CD4-positive, alpha-beta T cell treated with Interleukin-12 subunit alpha and Interleukin-12 subunit beta, for 1 hour (primary cell): ENCODE results near the gene SPATA2L.
"Not testable (repeated sequence)": the region's sequence is repeated elsewhere in the genome, so short reads cannot be mapped to it uniquely, and the experiment has no call there.

Experiments
- DNase-seq: peaks from one replicate; pipeline ENCODE4 v3.0.0-alpha.2; 2020

SPATA2L gene

DNA sequence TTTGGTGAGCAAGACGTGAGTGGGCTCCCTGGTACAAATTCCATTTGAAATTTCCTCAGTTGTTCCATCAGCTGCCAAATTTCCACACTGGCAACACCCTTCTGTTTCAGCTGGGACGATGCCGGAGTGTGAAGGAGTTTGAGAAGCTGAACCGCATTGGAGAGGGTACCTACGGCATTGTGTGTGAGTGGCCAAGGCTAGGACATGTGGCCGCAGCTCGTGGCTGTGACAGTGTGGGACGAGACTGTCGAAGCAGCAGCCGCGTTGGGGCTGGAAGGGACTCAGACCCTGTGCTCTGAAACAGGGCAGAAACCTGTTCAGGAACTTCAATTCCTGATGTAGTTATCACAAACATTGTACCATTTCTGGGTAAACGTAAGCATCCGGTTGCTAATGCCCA lies 12.4 kb downstream of the SPATA2L start:
- no peak for DNase-seq

DNA sequence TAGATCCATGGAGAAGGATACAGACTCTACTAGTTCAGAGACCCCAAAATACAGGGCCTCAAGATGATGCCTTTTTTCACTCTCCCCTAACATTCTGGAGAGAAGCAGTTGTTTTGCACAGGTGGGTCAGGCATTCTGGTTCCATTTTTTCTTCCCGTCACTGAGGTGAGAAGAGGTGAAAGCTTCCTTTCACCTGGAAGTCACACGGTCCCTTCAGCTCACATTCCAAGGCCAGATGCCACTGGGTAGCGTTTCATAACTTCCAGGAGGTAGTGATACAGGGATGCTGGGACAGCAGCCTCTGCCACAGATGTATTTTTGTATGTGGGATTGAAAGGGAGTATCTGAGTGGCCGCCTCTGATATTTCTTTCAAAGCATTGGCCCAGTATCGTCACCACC lies 13.1 kb downstream of the SPATA2L start:
- no peak for DNase-seq

DNA sequence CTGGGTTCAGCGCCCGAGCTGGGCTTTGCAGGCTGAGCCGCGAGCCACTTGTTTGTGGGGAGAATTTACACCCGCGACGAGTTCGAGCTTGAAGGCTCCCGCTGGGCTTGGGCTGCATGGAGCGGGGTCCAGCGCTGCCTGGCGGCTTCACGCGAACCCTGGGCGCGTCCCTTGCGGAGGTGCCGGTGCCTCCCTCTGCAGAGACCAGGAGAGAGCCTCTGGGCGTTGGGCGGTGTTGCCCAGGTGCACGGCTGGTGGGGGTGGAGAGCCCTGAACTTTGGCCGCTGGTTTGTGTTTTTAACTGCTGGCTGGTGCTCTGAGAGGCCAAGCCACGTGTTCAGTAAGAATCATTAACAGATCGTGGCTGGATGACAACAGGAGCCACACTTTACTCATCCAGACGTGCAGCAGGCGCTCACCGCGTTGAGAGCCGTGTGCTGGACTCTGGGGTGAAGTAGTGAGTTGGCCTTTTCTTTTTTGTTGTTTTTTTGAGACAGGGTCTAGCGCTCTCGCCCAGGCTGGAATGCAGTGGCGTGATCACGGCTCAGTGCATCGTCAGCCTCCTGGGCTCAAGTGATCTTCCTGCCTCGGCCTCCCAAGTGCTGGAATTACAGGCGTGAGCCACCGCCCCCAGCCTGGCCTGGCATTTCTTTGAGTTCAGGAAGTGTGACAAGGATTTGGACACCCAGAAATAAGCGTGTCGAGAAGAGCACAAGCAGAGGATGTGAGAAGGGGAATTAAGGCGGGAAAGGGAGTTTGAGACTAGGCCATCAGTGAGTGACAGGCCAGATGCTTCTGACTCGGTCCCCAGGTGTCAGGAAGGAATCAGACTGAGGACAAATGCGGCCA lies 14.2 kb downstream of the SPATA2L start:
- no peak for DNase-seq

DNA sequence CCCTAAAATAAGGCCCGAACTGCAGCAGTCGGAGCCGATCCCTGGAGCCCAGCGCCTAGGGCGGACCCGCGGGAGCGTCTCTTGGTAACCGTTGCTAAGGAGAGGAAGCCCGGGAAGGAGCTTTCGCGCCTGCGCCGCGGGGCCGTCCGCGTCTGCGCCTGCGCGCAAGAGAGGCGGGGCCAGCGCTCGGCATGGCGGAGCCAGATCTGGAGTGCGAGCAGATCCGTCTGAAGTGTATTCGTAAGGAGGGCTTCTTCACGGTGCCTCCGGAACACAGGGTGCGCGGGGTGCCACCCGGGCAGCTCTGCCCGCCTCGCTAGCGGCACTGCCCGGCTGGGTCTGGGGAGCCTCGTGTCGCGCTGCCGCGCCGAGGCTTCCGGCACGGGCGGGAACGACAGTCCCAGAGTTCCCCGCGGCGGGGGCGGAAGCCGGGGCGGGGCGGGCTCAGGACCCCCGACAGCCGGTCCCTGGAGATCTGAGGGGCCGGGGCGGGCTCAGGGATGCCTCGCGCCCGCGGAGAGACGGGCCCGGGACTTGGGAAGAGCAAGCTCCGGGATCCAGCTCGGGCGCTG lies 14.9 kb downstream of the SPATA2L start, which contains the start of gene CDK10:
Gene CDK10 (plus strand): TSS at position 170 of the 572 bp plus-strand sequence. CDS start 22 bp downstream, at position 192.
- peak; percentile 90 for DNase-seq

DNA sequence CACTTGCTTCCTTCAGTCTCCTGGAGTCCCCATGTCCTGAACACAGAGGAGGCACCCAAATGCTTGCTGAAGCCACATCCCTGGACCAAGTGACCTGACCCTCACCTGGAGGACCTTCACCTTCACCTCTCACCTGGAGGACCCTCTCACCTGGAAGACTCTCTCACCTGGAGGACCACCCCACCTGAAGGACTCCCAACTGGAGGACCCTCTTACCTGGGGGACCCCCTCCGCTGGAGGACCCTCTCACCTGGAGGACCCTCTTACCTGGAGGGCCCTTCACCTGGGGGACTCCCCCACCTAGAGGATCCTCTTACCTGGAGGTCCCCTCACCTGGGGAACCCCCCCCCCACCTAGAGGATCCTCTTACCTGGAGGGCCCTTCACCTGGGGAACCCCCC lies 15.6 kb downstream of the SPATA2L start:
- DNase-seq = no peak

DNA sequence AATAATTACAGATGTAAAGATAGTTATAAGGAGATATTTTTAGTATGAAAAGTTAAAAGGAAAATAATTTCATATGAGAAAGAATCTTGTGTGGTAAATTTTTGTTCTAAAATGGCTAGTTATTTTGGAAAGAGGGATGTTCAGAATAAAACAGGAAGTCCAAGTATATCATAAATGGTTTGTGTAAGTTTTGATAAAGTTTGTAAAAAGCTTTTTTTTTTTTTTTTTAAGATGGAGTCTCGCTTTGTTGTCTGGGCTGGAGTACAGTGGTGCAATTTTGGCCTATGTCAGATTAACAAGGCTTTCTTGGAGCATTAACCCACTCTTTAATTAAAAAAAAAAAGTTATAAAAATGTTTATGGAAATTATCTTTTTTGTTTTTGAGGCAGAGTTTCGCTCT lies 23.2 kb downstream of the SPATA2L start:
- DNase-seq = no peak

DNA sequence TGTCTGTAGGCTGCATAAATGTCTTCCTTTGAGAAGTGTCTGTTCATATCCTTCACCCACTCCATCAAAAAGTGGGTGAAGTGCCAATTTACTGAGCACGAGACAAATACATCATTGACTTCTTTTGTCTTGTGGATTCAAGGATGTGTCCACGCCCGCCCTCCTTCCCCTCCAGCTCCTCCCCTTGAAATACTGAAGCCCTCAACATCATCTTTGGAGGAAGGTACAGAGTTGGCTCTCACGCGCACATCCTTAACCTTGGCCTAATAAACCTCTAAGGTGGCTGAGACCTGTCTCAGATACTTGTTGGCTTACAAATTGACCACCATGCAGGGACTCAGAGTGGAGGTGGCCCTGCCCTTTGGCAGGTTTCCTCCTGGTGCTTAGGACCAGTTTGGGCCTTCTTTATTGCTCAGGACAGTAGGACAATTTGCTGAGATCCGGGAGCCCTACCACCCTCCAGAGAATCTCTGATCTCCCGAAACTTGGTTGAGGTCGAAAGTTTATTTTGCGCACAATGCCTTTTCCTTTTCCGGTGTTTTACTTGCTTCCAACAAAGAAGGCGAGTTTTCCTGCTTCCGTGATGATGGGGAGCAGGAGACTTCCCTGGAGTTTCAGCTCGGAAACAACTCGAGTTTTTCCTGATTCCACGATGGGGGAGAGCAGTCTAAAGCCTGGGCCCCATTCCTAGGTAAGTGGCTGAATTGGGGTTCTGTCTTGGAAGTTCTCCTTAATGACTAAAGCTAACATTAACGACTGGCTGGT lies 29.1 kb downstream of the SPATA2L start:
- DNase-seq = no peak

DNA sequence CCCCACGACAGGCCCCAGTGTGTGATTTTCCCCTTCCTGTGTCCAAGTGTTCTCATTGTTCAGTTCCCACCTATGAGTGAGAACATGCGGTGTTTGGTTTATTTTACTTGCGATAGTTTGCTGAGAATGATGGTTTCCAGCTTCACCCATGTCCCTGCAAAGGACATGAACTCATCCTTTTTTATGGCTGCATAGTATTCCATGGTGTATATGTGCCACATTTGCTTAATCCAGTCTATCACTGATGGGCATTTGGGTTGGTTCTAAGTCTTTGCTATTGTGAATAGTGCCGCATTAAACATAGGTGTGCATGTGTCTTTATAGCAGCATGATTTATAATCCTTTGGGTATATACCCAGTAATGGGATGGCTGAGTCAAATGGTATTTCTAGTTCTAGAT lies 29.9 kb downstream of the SPATA2L start:
- not testable (repeated sequence) for DNase-seq

DNA sequence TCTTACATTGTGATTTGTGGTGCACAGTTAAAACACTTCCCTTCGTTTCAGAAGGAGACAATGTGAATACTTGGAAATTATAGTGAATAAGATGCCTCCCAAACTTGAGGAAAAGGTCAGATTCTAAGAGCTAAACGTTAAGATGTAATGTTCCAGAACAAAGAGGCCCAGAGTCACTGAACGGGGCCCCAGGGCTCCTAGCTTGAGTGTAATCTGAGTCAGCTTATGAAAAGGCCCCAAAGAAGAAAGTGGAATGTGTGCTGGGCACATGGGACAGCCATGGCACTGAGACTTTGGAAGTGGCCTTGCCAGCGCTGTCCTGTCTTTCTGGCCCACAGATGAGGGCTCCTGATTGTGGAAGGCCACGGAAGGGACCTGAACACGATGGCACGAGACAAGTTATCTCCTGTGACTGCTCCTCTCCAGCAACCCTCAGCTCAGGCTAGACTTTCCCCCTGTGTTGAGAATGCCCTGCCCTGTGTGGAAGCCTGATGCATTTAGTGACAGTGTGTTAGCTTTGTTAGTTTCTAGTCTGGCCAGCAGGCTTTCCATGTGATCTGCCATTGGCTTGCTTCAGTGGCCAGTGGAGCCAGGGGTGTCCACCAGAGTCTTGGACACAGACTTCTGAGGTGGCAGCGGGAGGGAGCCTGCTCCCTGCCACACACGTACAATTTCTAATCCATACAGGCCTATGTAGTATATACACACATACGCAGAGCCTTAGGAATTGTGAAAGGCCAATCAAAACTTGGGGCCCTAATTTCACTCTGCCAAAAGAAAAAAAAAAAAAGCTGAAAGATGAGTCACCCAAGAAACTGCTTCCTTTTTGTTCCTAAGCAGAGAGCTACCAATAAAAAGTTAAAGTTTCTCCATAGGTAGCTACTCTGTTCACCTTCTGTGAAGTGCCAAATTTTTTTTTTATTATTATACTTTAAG lies 30.7 kb downstream of the SPATA2L start:
- DNase-seq = no peak

DNA sequence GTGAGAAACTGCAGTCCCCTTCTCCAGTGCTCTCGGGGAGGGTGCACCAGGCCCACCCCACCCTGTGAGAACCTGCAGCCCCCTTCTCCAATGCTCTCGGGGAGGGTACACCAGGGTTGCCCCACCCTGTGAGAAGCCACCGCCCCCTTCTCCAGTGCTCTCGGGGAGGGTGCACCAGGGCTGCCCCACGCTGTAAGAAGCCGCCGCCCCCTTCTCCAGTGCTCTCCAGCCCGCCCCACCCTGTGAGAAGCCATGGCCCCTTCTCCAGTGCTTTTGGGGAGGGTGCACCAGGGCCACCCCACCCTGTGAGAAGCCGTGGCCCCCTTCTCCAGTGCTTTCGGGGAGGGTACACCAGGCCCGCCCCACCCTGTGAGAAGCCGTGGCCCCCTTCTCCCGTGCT lies 31.8 kb downstream of the SPATA2L start:
- DNase-seq = no peak

DNA sequence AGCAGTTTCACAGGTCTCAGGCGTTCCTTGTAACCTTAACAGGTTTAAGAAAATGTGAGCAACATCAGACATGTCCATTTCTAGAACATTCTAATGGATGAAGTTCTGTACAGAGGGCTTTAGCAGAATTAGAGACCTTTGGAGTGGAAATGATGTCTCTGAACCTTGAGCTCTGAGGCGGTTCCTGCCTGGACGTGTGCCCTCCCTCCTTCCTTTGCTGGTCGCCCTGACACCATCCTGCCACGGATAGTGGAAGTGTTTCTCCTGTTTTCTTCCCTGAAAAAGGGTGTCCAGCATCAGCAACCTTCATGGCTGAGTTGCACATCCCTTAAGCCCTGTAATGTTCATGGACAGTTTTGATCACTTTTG lies 32.7 kb downstream of the SPATA2L start:
- DNase-seq = no peak

DNA sequence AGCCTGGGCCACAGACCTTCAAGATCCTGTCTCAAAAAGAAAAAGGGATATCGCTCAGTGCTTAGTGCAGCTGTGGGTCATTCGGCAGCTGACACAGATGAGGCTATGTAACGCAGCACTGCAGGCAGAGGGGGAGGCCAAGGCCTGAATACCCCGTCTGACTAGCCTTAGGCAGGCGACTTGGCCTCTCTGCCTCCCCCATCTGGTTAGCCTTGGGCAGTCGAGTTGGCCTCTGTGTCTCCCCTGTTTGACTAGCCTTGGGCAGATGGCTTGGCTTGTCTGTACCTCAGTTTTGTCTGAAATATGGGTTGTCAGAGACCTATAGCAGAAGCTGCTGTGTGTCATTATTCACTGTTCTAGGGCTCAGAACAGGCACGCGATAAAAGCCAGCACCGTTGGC lies 33.9 kb downstream of the SPATA2L start:
- DNase-seq = no peak

DNA sequence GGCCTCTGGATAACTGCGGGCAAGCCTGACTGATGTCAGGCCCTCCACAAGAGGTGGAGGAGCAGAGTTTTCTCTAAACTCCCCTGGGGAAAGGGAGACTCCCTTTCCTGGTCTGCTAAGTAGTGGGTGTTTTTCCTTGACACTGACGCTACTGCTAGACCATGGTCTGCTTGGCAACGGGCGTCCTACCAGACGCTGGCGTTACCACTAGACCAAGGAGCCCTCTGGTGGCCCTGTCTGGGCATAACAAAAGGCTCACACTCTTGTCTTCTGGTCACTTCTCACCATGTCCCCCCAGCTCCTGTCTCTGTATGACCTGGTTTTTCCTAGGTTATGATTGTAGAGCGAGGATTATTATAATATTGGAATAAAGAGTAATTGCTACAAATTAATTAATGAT lies 34.5 kb downstream of the SPATA2L start:
- not testable (repeated sequence) for DNase-seq

DNA sequence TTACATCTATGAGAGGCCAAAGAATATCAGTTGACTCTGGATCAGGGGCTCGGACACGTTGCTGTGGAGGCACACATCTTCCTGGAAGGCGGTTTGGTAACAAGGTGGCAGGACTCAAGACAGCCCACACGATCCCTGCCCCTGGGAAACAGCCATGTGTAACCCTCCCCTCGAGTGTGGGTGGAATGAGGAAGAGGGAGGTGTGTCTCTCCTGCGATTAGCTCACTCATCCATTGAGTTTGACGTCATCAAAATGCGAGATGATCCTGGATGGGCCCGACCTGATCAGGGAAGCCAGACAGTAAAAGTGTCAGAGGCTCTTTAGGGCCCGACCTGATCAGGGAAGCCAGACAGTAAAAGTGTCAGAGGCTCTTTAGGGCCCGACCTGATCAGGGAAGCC lies 37.3 kb downstream of the SPATA2L start:
- not testable (repeated sequence) for DNase-seq

DNA sequence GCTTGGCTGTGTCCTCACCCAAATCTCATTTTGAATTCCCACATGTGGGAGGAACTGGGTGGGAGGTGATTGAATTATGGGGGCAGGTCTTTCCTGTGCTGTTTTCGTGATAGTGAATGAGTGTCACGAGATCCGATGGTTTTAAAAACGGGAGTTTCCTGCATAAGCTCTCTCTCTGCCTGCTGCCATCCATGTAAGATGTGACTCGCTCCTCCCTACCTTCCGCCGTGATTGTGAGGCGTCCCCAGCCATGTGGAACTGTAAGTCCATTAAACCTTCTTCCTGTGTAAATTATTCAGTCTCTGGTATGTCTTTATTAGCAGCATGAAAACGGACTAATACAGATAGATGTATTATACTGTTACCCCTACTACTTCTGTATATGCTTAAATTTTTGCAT lies 40.3 kb downstream of the SPATA2L start:
- DNase-seq = no peak

DNA sequence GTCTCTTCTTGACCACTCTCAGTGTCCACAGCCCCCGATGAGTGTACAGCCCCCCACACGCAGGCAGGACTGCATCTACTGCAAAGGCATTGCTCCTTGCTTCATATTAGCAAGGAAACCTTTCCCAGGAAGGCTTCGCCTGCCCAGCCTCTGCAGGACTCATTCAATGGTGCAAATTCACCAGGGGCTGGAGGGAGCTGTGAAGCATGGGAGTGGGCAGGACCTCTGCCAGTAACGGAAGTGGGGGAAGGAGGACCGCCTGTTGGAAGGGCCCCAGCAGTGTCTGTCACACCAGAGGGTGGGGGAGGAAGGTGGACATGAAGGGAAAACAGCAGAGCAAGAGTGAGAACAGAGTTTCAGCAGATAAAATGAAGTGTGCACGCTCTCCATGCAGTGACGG lies 41.4 kb downstream of the SPATA2L start:
- DNase-seq = no peak

DNA sequence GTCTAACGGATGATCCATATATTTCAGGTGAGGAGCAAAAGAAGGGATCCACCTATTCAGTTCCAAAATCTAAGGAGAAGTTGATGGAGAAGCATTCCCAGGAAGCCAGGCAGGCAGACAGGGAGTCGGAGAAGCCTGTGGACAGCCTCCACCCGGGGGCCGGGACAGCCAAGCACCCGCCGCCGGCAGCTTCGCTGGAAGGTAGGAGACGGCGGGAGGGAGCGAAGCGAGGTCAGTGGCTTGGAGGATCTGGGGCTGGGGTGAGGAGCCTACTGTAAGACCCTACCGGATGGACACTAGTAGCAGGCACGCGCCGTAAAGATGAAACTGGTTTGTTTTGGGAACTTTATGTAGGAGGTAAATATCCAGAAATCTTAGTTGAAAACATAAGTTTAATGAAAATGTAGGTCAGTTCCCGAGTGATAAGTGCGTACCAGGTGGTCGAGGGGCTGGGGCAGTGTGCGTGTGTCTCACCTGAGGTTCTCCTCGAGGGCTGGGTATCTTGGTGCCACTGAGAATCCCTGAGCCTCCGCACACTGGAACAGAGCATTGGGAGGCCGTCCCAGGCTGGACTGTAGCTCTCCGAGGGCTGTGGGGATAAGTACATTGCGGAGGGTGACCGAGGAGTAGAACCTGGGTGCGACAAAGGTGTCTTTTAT lies 43.2 kb downstream of the SPATA2L start:
- DNase-seq = no peak

DNA sequence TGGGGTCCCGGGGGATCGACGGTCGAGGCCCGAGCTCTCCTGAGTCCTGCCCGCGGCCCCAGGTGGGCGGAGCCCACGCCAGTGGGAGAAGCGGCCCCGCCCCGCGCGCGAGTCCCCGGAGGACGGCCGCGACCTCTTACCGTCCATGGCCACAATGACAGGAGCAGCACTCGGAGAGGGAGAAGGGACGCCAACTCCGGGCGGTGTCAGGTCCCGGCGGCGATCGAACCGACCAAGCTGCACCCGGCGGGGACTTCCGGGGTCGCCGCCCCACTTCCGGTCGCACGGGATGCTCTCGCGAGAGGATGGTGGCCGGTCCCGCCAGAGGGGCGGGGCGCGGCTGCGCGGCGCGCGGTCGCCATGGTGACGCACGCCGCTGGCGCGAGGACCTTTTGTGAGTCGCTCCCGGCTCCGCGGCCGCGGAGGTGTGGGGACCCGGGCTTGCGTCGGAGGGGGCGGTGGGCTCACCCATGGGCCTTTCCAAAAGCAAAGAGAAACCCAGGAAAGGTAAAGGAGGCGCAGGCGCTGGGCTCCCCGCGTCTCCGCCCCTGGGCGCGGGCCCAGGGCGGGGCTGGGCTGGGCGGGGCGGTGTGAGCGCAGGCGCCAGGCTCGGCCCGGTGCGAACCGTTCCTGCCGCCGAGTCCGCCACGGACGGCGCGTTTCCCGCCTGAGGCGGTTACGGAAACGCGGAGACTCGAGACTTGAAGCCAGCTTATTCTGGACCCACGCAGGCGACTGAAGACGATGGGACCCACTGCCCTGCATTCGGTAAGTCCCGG lies 43.9 kb downstream of the SPATA2L start, which contains the start of the genes CHMP1A and SPATA33:
Gene CHMP1A (minus strand): TSS at position 267 of the 779 bp plus-strand sequence. CDS start 120 bp downstream, at position 147.
Gene SPATA33 (plus strand): TSS at position 395 of the 779 bp plus-strand sequence. CDS start 76 bp downstream, at position 471.
- peak; percentile 94 for DNase-seq

DNA sequence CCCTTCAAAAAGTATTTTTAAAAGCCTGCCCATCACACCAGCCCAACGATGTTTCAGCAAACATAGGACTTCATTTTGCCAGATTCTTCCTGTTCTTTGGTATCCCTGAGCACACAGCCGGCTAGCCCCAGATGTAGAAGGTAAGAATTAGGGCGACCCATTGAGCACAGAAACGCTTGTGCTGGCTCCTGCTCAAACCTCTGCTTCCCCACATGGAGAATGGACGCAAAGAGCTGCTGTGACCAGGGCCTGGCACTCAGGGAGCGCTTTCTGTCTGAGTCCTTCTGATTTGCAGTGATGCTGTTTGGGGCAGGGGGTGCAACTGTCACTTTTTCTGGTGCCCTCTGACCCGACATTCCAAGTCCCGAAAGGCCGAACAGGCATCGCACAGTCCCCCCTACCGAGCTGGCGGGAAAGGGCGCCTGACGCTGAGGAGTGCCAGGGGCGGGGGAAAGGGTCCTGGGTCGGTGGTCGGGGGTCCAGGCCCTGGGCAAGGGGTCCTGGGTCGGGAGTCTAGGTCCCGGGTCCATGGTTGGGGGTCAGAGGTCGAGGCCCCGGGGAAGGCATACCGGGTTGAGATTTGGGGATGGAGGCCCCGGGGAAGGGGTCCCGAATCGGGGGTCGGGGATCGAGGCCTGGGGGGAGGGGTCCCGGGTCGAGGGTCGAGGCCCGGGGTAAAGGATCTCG lies 44.9 kb downstream of the SPATA2L start:
- no peak for DNase-seq

DNA sequence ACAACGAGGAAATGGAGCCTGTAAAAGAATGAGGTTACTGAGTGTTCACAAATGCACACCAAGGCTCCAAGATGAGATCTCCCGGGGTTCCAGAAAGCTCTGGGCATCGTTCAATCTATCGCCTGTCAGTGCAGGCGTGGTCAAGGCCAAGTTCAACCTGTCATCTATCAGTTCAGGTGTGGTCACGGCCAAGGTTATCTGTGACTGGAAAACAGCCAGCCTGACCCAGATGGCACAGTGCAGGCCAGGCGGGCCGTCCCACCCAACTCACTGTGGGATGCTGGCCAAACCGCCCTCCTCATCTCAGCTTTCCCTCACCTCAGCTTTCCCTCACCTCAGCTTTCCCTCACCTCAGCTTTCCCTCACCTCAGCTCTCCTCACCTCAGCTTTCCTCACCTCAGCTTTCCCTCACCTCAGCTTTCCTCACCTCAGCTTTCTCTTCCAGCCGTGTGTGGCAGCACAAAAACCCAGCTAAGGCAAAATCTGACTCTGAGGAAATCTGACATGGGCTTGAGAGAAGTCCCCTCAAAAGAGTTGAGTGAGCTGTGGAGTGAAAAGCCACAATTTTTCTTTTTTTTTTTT lies 46.4 kb downstream of the SPATA2L start:
- DNase-seq = no peak
